Loucy (cell line): ENCODE measurements around the gene ETNK2.

Experiments
- H2AFZ ChIP-seq: fragments of 200-600 bp; sonication (generic); 2 replicates; pipeline ENCODE4 v1.6.0; 2016; ENCODE audit warnings: antibody characterized with exemption, mild to moderate bottlenecking, low read length, moderate library complexity
- H3F3A ChIP-seq: fragments of 200-600 bp; 2 replicates; pipeline ENCODE4 v1.6.0; 2016; ENCODE audit warnings: antibody characterized with exemption, low read depth, mild to moderate bottlenecking
- H3K27me3 ChIP-seq: fragments of 200-600 bp; sonication (generic); 2 replicates; pipeline ENCODE4 v1.6.1; 2014; ENCODE audit warnings: low read length, mild to moderate bottlenecking; ENCODE audit not compliant: insufficient read depth, poor library complexity, severe bottlenecking
- H3K36me3 ChIP-seq: fragments of 200-600 bp; sonication (generic); 2 replicates; pipeline ENCODE4 v1.6.1; 2016; ENCODE audit warnings: low read length; ENCODE audit not compliant: insufficient read depth
- H3K4me1 ChIP-seq: fragments of 200-600 bp; sonication (generic); 2 replicates; pipeline ENCODE4 v1.5.1; 2014; ENCODE audit warnings: low read length, mild to moderate bottlenecking; ENCODE audit not compliant: insufficient read depth, poor library complexity, severe bottlenecking
- H3K4me2 ChIP-seq: fragments of 200-600 bp; sonication (generic); 2 replicates; pipeline ENCODE4 v1.6.0; 2014; ENCODE audit warnings: antibody characterized with exemption, low read length, low read depth, mild to moderate bottlenecking; ENCODE audit not compliant: poor library complexity, severe bottlenecking
- H3K4me3 ChIP-seq: fragments of 200-600 bp; sonication (generic); 2 replicates; pipeline ENCODE4 v1.5.1; 2014; ENCODE audit warnings: low read length, mild to moderate bottlenecking, mixed read lengths; ENCODE audit not compliant: poor library complexity, severe bottlenecking
- H3K79me2 ChIP-seq: fragments of 200-600 bp; sonication (generic); 2 replicates; pipeline ENCODE4 v1.6.1; 2014; ENCODE audit warnings: low read length; ENCODE audit not compliant: insufficient read depth
- H3K9ac ChIP-seq: fragments of 200-600 bp; sonication (generic); 2 replicates; pipeline ENCODE4 v1.6.0; 2014; ENCODE audit warnings: mild to moderate bottlenecking, low read depth, low read length, moderate library complexity; ENCODE audit not compliant: poor library complexity, severe bottlenecking
- H3K9me2 ChIP-seq: fragments of 200-600 bp; sonication (generic); replicated peaks from 2 replicates; pipeline ENCODE4 v1.6.1; 2016; ENCODE audit warnings: low read depth, low read length, mixed read lengths
- H3K9me3 ChIP-seq: fragments of 200-600 bp; sonication (generic); 2 replicates; pipeline ENCODE4 v1.6.1; 2014; ENCODE audit warnings: mild to moderate bottlenecking, antibody characterized with exemption, low read length, low read depth; ENCODE audit not compliant: insufficient read depth
- H4K20me1 ChIP-seq: fragments of 200-600 bp; sonication (generic); 2 replicates; pipeline ENCODE4 v1.6.0; 2014; ENCODE audit warnings: antibody characterized with exemption, low read length, mild to moderate bottlenecking; ENCODE audit not compliant: insufficient read depth, poor library complexity, severe bottlenecking
- CTCF ChIP-seq: fragments of 200-600 bp; sonication (generic); conservative IDR thresholded peaks from 2 replicates; pipeline ENCODE4 v1.5.1; 2014; ENCODE audit warnings: mild to moderate bottlenecking, antibody characterized with exemption, low read length
- EZH2phosphoT487 ChIP-seq: fragments of 200-600 bp; IDR thresholded peaks from 2 replicates; pipeline ENCODE4 v1.6.1; 2018; ENCODE audit warnings: antibody characterized with exemption, mild to moderate bottlenecking, moderate library complexity, borderline replicate concordance

Gene ETNK2

GRCh38 chr1:204180133-204180532, 28.3 kb upstream of the ETNK2 start:
- H3K79me2 ChIP-seq: no peaks in the 10 kb centered on the region
- H4K20me1 ChIP-seq: no peaks in the 10 kb centered on the region
- no peaks in the 10 kb centered on the region for H3K36me3 ChIP-seq
- no peak for TF ChIP-seq CTCF
- no peak for TF ChIP-seq EZH2phosphoT487
- no peak overlapping the region for H3K9ac ChIP-seq
- no peaks in the 10 kb centered on the region for H3K9me2 ChIP-seq
- H2AFZ ChIP-seq: no peak overlapping the region
- H3K4me2 ChIP-seq: no peak overlapping the region
- no peaks in the 10 kb centered on the region for H3F3A ChIP-seq
- no peak overlapping the region for H3K4me3 ChIP-seq
- H3K9me3 ChIP-seq: no peaks in the 10 kb centered on the region
- no peaks in the 10 kb centered on the region for H3K27me3 ChIP-seq
- H3K4me1 ChIP-seq: peaks cover 7% of the 10 kb centered on the region

DNA sequence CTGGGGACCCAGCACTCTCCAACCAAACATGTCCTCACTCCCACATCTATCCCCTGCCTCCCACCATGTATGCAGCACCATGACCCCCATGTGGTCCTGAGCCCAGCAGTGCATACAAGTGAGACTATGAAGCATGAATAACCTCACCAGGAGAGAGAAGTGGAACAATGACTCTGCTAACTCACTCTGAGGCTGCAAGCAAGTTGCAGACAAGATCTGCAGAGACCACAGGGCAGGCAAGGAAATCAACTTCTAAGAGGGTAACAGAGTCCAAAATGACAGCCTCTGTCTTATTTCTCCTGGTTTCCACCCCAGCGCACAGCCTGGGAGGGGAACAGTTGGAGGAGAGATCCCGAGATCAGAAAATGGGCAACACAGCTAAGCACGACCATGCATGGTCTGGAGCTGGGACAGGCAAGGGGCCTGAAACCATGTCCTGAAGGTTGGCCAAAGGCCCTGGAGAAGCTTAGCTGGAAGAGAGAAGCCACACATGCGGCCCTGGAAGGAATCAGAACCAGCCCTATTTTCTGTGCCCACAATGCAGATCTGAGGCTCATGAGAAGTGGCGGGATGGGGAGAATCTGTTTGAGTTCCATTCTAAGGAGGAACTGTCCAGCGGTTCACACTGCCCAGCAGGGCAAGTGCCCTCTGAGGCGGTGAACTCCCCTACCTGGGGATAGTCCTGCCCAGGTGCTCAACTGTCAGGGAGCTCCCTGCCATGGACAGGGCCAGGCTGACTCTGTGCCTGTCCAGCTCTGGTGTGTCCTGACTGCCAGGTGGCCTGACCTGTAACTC, 26.8 kb upstream of the ETNK2 start:
- Histone ChIP-seq H4K20me1 (no peaks in the 10 kb centered on the region), H3K9me2 (no peaks in the 10 kb centered on the region), H3K27me3 (no peaks in the 10 kb centered on the region), H3K9me3 (no peaks in the 10 kb centered on the region), H3K4me1 (peaks cover 7% of the 10 kb centered on the region), H3K4me2 (no peak overlapping the region), H3K79me2 (no peaks in the 10 kb centered on the region), H2AFZ (no peak overlapping the region), H3K9ac (no peak overlapping the region), H3K36me3 (no peaks in the 10 kb centered on the region), H3K4me3 (no peak overlapping the region), H3F3A (no peaks in the 10 kb centered on the region)
- TF ChIP-seq EZH2phosphoT487 (no peak), CTCF (no peak)

GRCh38 chr1:204177133-204177532, 25.3 kb upstream of the ETNK2 start:
- TF ChIP-seq CTCF (no peak), EZH2phosphoT487 (no peak)
- Histone ChIP-seq H3K4me2 (no peak overlapping the region), H3K4me3 (no peak overlapping the region)

More at GRCh38 chr1:204177133-204177532, 25.3 kb upstream of the ETNK2 start:
- Histone ChIP-seq H3K9ac (no peak overlapping the region), H4K20me1 (no peaks in the 10 kb centered on the region), H3K79me2 (no peaks in the 10 kb centered on the region), H3K9me2 (no peaks in the 10 kb centered on the region), H3K9me3 (no peaks in the 10 kb centered on the region), H3F3A (no peaks in the 10 kb centered on the region), H3K27me3 (no peaks in the 10 kb centered on the region), H3K36me3 (no peaks in the 10 kb centered on the region), H3K4me1 (peaks cover 7% of the 10 kb centered on the region), H2AFZ (no peak overlapping the region)
